DOHH2 (cell line): Measurements from ENCODE around the gene CYBA.

Experiments used
- CTCF ChIP-seq: fragments of 200-600 bp; sonication (generic); IDR thresholded peaks from one replicate; pipeline ENCODE4 v1.5.1; 2014; ENCODE audit warnings: antibody characterized with exemption, mild to moderate bottlenecking, low read depth, low read length; ENCODE audit not compliant: poor library complexity, severe bottlenecking
- EZH2phosphoT487 ChIP-seq: fragments of 200-600 bp; sonication (generic); IDR thresholded peaks from 2 replicates; pipeline ENCODE4 v1.6.1; 2017; ENCODE audit warnings: borderline replicate concordance, mild to moderate bottlenecking, antibody characterized with exemption, low read length, moderate library complexity, mixed read lengths

- TF ChIP-seq CTCF, result no peak
- TF ChIP-seq EZH2phosphoT487, result no peak
Observed at GRCh38 chr16:88698646-88699045, 47.8 kb upstream of the CYBA start.
